Measurements from ENCODE around the gene TSPAN11.
"Not testable (repeated sequence)": the region's sequence is repeated elsewhere in the genome, so short reads cannot be mapped to it uniquely, and the experiment has no call there.

The TSPAN11 gene

GRCh38 chr12:31005256-31005943 is 78.9 kb downstream of the TSPAN11 start:
- DNase-seq, result no peak

DNA sequence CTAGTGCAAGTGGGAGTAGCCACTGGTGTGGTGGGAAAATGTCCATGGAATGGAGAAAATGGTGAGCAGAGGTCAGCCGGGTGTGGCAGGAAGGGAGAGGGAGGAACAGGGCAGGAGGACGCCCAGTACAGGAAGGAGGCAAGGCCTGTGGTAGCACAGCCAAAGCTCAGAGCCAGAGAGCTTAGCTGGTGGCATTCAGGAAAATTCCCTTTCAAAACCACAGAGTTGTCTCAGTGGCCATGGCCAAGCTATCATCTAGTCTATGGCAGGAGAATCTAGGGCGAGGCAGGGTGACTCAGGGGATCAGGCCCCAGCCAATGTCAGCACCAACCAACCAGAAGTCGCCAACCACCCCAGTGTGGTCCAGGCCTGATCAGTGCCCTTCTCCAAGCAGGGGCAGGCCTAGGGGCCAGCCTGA is 79.4 kb downstream of the TSPAN11 start:
- peak; percentile 44 for DNase-seq

- DNase-seq, result no peak
These were observed 80.0 kb downstream of the TSPAN11 start for GRCh38 chr12:31006416-31007152.

- DNase-seq, result no peak
These were observed 80.6 kb downstream of the TSPAN11 start for GRCh38 chr12:31007153-31007495.

- DNase-seq, result no peak
These were observed 81.2 kb downstream of the TSPAN11 start for GRCh38 chr12:31007636-31008175.

- DNase-seq, result no peak
These were observed 81.8 kb downstream of the TSPAN11 start for GRCh38 chr12:31008241-31008761.

DNA sequence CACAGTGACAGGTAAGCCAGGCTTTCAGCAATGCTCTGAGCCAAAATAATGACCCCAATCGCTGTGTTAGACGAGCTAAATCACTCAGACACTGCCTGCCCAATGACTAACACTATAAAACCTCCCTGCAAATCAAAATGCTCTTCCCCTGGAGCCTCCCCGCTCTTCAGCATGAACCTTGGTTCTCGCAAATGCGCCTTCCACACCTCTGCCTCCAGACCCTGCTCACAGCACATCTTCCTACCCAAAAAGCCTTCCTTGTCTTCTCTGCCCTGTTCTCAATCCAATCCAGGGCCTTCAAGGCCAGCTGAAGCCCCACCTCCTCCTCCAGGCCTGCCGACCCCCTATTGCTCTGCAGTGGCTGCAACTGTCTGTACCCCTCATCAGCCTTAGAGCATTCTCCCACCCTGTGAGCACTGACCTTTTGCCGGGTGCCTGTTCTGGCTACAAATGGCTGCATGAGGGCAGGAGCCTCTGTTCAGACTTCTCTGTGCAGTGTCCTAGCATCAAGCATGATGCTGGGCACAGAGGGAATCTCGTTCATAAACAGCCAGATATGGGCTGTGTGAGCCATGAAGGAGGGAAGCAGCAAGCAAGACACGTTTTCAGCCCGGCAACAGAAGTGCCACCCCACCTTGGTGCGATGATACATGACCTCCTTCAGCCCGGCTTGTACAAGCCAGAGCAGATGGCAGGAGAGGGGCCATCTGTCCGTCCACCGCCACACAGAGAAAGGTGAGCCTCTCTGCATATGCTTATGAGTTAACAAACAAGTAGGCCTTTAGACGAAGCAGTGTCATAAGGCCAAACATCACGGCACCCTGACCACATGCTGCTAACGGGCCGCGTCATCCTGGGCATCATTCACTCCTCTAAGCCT is 82.7 kb downstream of the TSPAN11 start:
- no peak for DNase-seq

DNA sequence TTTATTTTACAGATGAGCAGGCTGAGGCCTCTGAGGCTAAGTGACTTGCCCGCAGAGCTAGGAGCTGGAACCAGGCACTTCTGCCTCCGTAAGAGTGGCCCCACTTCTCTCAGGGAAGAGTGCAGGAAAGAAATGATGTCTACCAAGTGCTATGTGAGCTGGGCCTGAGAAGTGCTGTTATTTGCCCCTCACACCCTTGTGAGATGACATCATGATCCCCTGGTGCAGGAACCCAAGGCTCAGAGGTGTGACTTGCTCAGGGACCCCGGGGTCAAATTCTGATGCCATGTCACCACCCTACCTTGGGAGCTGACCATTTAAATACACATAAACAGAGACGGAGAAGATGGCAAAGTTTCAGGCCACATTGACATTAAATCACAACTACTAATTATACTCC is 83.4 kb downstream of the TSPAN11 start:
- no peak for DNase-seq

GRCh38 chr12:31011336-31011735 is 84.8 kb downstream of the TSPAN11 start:
- DNase-seq, result no peak

- DNase-seq, result peak; percentile 28
These were observed 85.4 kb downstream of the TSPAN11 start for GRCh38 chr12:31011746-31012566.

GRCh38 chr12:31012567-31012891 is 86.0 kb downstream of the TSPAN11 start:
- not testable (repeated sequence) for DNase-seq

- no peak for DNase-seq
These were observed 88.7 kb downstream of the TSPAN11 start for GRCh38 chr12:31015215-31015614.

- DNase-seq, result no peak
These were observed 89.5 kb downstream of the TSPAN11 start for GRCh38 chr12:31016057-31016456.

DNA sequence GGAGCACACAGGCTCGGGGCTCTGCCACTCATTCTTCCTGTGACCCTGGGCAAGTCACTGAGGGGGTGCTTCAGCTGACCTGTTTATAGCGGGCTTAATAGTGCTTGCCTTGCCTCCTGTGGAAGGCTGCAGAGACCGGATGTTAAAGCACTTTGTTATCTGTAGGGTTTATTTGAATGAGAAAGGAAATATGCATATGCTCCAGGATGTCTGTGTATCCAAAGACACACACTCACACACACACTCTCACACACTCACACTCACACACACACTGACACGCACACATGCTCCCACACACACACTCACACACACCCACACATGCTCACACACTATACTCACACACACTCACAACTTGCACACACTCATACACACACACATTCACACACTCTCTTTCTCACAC is 91.0 kb downstream of the TSPAN11 start:
- no peak for DNase-seq

- no peak for DNase-seq
These were observed 91.7 kb downstream of the TSPAN11 start for GRCh38 chr12:31018106-31018789.

GRCh38 chr12:31018790-31019505 is 92.4 kb downstream of the TSPAN11 start:
- DNase-seq, result no peak

DNA sequence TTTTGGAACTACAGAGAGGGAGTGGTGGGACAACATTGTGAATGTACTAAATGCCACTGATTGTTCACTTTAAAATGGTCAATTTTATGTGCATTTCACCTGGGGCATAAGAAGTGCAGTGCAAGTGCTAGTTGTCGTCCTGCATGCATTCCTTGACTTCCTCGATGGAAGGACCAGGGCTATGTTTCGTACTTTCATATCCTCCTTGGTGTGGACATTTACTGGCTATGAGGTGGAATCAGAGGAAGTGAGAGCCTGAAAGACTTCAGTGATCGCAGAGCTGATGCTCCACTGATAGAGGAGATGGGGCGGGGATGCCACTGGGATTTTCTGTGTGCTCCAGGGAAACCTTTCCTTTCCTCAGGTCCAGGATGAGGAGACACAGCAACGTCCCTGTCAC is 93.0 kb downstream of the TSPAN11 start:
- DNase-seq, result no peak

DNA sequence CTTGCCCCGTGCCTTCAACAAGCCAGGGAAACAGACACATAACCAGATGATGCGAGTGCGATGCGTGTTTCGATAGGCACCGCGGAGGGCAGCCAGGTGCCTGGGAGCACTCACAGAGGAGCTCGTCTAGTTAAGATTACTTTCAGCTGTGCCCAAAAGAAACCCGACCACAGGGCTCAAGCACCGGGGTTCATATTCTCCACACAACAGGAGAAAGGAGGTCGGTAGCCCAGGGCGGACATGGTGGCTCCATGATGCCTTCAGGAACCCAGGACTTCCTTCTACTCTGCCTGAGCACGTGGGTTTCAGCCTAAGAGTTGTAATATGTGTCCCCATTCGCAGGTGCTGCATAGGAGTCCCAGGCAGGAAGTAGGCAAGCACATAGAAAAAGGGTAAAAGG is 93.4 kb downstream of the TSPAN11 start:
- no peak for DNase-seq

DNA sequence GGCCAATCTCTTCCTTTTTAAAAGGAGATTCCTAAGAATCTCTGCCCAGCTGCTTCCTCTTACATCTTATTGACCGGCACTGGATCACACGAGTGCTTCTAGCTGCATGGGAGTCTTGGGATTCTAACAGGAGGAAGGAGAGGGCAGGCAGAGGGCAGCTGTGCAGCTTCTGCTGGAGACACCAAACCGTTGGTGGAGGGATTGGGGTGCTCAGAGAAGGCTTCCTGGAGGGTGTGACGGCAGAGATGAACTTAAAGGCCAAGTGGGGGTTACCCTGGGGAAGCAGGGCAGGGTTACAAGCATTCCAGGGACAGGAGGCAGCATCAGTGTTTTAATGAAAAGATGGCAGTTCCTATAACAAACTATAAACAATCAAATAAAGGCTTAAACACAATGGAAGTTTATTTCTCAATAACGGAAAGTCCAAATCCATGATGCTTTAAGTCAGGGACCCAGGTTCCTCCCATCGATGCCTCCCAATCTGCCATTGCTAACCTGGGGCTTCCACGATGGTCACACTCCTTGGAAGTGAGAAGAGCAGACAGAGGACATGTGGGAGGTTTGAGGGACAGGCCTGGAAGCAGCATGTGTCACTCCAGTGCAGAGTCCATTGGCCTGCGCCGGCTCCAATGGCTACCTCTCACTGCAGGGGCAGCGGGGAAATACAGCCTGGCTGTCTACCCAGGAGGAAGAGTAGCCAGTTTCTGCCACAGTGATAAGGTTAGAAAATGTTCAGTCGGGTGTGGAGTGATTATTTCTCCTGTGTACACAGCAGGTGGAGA is 94.0 kb downstream of the TSPAN11 start:
- no peak for DNase-seq

DNA sequence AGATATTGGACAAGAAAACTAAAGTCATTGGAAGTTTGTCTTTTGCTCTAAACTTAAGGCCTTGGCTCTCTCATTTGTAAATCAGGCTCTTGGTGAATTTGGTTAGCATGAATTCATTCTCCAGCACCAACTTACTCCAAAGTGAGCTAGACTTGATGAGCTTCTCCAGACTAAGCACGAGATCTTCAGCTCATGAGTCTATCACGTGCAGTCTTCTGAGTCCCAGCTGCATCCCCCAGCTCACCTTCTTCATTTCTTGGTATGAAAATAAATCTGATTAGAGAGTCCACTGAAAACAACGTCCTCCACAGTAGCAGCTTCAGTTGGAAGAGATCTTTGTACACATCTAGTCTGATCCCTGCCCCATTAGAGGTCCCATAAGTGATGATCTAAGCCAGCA is 94.6 kb downstream of the TSPAN11 start:
- DNase-seq, result no peak

Data from hematopoietic multipotent progenitor cell treated with erythropoietin and hydrocortisone succinate and interleukin-3 and kit ligand, for 4 days (in vitro differentiated cells).